PC-3 (cell line): ENCODE data around the gene DNAJC8.

Experiments
- CTCF ChIP-seq: fragments of 300-600 bp; sonication (generic); conservative IDR thresholded peaks from 2 replicates; pipeline ENCODE4 v1.5.1; 2017; ENCODE audit warnings: antibody characterized with exemption, low read depth, mild to moderate bottlenecking, low read length
- EZH2 ChIP-seq: fragments of 300-600 bp; sonication (generic); IDR thresholded peaks from one replicate; pipeline ENCODE4 v1.6.1; 2017; ENCODE audit warnings: antibody characterized with exemption, mild to moderate bottlenecking, low read length; ENCODE audit not compliant: unreplicated experiment

- no peak for TF ChIP-seq CTCF
- no peak for TF ChIP-seq EZH2
Measured at GRCh38 chr1:28195780-28196179, 37.0 kb downstream of the DNAJC8 start.
